ENCODE results near the gene MS4A4E. TPM values are rescaled to one million over a fixed set of nuclear protein-coding genes. Genes with fewer than 3 reads are reported as not detected.
"Not testable (repeated sequence)": the region's sequence is repeated elsewhere in the genome, so short reads cannot be mapped to it uniquely, and the experiment has no call there.

Gene MS4A4E
- total RNA-seq, 1 experiment from 2014 or later = not detected

GRCh38 chr11:60172011-60172410, 70.9 kb downstream of the MS4A4E start:
- Histone ChIP-seq H3K27me3 (ENCODE audit: control insufficient read depth, insufficient read depth, low read length) (no peaks in the 10 kb centered on the region), H3K4me3 (ENCODE audit: insufficient read depth, low read depth, low read length) (no peak overlapping the region), H3K36me3 (replicated peaks; ENCODE audit: control insufficient read depth, insufficient read depth, low read length) (no peaks in the 10 kb centered on the region)
- DNase-seq = no peak

GRCh38 chr11:60170566-60170965, 72.4 kb downstream of the MS4A4E start:
- H3K36me3 ChIP-seq (replicated peaks; ENCODE audit: control insufficient read depth, insufficient read depth, low read length) = no peaks in the 10 kb centered on the region
- H3K27me3 ChIP-seq (ENCODE audit: control insufficient read depth, insufficient read depth, low read length) = no peaks in the 10 kb centered on the region
- H3K4me3 ChIP-seq (ENCODE audit: insufficient read depth, low read depth, low read length) = no peak overlapping the region
- DNase-seq = no peak

- Histone ChIP-seq H3K27me3 (ENCODE audit: control insufficient read depth, insufficient read depth, low read length) (no peaks in the 10 kb centered on the region), H3K36me3 (replicated peaks; ENCODE audit: control insufficient read depth, insufficient read depth, low read length) (no peaks in the 10 kb centered on the region)
- no peak for DNase-seq
These were observed 73.5 kb downstream of the MS4A4E start for GRCh38 chr11:60169264-60169915.

GRCh38 chr11:60168306-60168705, 74.6 kb downstream of the MS4A4E start:
- Histone ChIP-seq H3K27me3 (ENCODE audit: control insufficient read depth, insufficient read depth, low read length) (no peaks in the 10 kb centered on the region), H3K4me3 (ENCODE audit: insufficient read depth, low read depth, low read length) (no peak overlapping the region), H3K36me3 (replicated peaks; ENCODE audit: control insufficient read depth, insufficient read depth, low read length) (no peaks in the 10 kb centered on the region)
- no peak for DNase-seq

More at GRCh38 chr11:60169264-60169915, 73.5 kb downstream of the MS4A4E start:
- no peak overlapping the region for H3K4me3 ChIP-seq (ENCODE audit: insufficient read depth, low read depth, low read length)

DNA sequence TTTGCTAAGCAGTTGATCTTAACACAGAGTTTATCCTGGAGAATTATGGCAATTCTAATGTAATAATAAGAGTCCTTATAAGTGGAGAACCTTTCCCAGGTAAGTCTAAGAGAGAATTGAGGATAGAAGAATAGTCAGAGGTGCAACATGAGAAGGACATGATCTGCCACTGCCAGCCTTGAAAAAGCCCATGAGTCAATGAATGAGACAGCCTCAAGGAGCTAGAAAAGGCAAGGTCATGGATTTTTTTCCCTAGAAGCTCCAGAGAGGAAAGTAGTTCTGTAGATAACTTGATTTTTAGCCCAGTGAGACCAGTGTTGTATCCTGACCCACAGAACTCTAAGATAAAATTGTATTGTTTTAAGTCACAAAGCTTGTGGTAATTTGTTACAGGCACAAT, 77.0 kb downstream of the MS4A4E start:
- Histone ChIP-seq H3K4me3 (ENCODE audit: insufficient read depth, low read depth, low read length) (no peak overlapping the region), H3K27me3 (ENCODE audit: control insufficient read depth, insufficient read depth, low read length) (no peaks in the 10 kb centered on the region), H3K36me3 (replicated peaks; ENCODE audit: control insufficient read depth, insufficient read depth, low read length) (no peaks in the 10 kb centered on the region)
- DNase-seq = no peak

DNA sequence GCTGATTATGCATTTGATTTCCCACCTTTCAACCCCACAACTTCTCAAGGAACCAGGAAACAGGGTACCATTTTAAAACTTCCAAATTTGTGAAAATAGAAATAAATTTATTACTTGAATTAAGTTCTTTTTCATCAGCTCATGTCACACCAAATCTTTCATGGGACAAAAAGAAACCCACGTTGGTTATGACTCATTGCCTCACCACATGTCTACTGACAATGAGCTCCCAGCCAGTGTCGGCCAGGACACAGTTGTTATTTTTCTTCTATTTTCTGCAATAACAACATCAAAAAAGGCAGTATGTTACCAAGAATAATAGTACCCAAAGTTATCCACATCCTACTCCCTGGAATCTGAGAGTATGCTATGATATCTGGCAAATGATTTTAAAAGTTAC, 77.4 kb downstream of the MS4A4E start:
- H3K36me3 ChIP-seq (replicated peaks; ENCODE audit: control insufficient read depth, insufficient read depth, low read length) = no peaks in the 10 kb centered on the region
- no peak for DNase-seq
- no peaks in the 10 kb centered on the region for H3K27me3 ChIP-seq (ENCODE audit: control insufficient read depth, insufficient read depth, low read length)
- no peak overlapping the region for H3K4me3 ChIP-seq (ENCODE audit: insufficient read depth, low read depth, low read length)

DNA sequence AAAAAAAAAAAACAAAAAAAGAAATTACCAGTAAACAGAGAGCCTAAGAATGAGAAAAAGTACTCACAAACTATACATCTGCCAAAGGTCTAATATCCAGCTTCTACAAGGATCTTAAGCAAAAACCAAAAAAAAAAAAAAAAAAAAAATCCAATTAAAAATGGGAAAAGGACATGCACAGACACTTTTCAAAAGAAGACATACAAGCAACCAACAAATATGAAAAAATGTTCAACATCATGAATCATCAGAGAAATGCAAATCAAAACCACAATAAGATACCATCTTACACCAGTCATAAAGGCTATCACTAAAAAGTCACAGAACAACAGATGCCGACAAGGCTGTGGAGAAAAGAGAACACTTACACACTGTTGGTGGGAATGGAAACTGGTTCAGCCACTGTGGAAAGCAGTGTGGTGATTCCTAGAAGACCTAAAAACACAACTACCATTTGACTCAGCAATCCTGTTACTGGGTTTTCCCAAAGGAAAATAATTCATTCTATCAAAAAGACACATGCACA, 78.3 kb downstream of the MS4A4E start:
- no peak overlapping the region for H3K4me3 ChIP-seq (ENCODE audit: insufficient read depth, low read depth, low read length)
- DNase-seq = no peak
- H3K36me3 ChIP-seq (replicated peaks; ENCODE audit: control insufficient read depth, insufficient read depth, low read length) = no peaks in the 10 kb centered on the region
- H3K27me3 ChIP-seq (ENCODE audit: control insufficient read depth, insufficient read depth, low read length) = no peaks in the 10 kb centered on the region

GRCh38 chr11:60161766-60162165, 81.2 kb downstream of the MS4A4E start:
- no peaks in the 10 kb centered on the region for H3K36me3 ChIP-seq (replicated peaks; ENCODE audit: control insufficient read depth, insufficient read depth, low read length)
- DNase-seq = no peak

GRCh38 chr11:60161107-60161506, 81.8 kb downstream of the MS4A4E start:
- Histone ChIP-seq H3K36me3 (replicated peaks; ENCODE audit: control insufficient read depth, insufficient read depth, low read length) (no peaks in the 10 kb centered on the region), H3K4me3 (ENCODE audit: insufficient read depth, low read depth, low read length) (no peak overlapping the region), H3K27me3 (ENCODE audit: control insufficient read depth, insufficient read depth, low read length) (no peaks in the 10 kb centered on the region)
- DNase-seq = no peak

More at GRCh38 chr11:60161766-60162165, 81.2 kb downstream of the MS4A4E start:
- Histone ChIP-seq H3K4me3 (ENCODE audit: insufficient read depth, low read depth, low read length) (no peak overlapping the region), H3K27me3 (ENCODE audit: control insufficient read depth, insufficient read depth, low read length) (no peaks in the 10 kb centered on the region)

GRCh38 chr11:60159868-60160267, 83.1 kb downstream of the MS4A4E start:
- no peak for DNase-seq
- no peaks in the 10 kb centered on the region for H3K27me3 ChIP-seq (ENCODE audit: control insufficient read depth, insufficient read depth, low read length)
- H3K4me3 ChIP-seq (ENCODE audit: insufficient read depth, low read depth, low read length) = no peak overlapping the region
- H3K36me3 ChIP-seq (replicated peaks; ENCODE audit: control insufficient read depth, insufficient read depth, low read length) = no peaks in the 10 kb centered on the region

DNA sequence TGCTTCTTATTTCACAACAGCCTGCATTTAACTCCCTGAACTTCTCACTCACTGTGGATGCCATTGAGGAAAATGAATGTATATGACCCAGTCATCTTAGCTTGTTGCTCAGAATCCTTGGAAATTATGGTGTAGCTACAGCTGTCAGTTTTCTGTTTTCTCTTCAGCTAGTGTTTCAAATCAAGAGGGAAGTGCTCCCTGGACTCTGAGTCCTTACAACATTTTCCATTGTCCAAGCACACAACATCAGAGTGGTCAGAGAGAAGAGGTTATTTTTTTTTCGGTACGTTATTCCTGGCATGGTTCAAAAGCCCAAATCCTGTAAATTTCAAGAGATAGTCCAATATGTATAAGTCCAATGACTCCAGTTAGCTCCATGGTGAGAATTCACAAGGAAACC, 83.7 kb downstream of the MS4A4E start:
- Histone ChIP-seq H3K36me3 (replicated peaks; ENCODE audit: control insufficient read depth, insufficient read depth, low read length) (no peaks in the 10 kb centered on the region), H3K4me3 (ENCODE audit: insufficient read depth, low read depth, low read length) (no peak overlapping the region), H3K27me3 (ENCODE audit: control insufficient read depth, insufficient read depth, low read length) (no peaks in the 10 kb centered on the region)
- no peak for DNase-seq

- DNase-seq = no peak
- H3K4me3 ChIP-seq (ENCODE audit: insufficient read depth, low read depth, low read length) = no peak overlapping the region
- no peaks in the 10 kb centered on the region for H3K36me3 ChIP-seq (replicated peaks; ENCODE audit: control insufficient read depth, insufficient read depth, low read length)
- H3K27me3 ChIP-seq (ENCODE audit: control insufficient read depth, insufficient read depth, low read length) = no peaks in the 10 kb centered on the region
These were observed 84.3 kb downstream of the MS4A4E start for GRCh38 chr11:60158636-60159035.

- Histone ChIP-seq H3K36me3 (replicated peaks; ENCODE audit: control insufficient read depth, insufficient read depth, low read length) (no peaks in the 10 kb centered on the region), H3K27me3 (ENCODE audit: control insufficient read depth, insufficient read depth, low read length) (no peaks in the 10 kb centered on the region), H3K4me3 (ENCODE audit: insufficient read depth, low read depth, low read length) (no peak overlapping the region)
- DNase-seq = no peak
These were observed 87.0 kb downstream of the MS4A4E start for GRCh38 chr11:60155931-60156330.

- H3K36me3 ChIP-seq (replicated peaks; ENCODE audit: control insufficient read depth, insufficient read depth, low read length); DNase-seq; H3K27me3 ChIP-seq (ENCODE audit: control insufficient read depth, insufficient read depth, low read length); H3K4me3 ChIP-seq (ENCODE audit: insufficient read depth, low read depth, low read length): not testable (repeated sequence)
These were observed 90.2 kb downstream of the MS4A4E start for GRCh38 chr11:60152727-60153126.

DNA sequence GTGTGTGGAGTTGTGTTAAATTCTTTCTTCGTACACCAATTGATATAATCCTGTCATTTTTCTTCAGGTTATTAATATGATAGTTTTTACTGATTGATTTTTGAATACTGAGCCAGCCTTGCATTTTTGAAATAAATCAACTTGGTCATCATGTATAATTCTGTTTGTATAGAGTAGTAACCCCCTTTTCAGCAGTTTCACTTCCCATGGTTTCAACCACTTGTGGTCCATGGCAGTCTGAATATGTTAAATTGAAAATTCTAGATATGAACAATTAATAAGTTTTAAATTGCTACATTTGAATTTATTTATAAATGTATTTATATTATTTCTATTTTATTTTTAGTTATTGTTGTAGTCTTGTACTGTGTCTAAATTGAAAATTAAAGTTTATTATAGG, 92.7 kb downstream of the MS4A4E start:
- H3K4me3 ChIP-seq (ENCODE audit: insufficient read depth, low read depth, low read length) = no peak overlapping the region
- no peaks in the 10 kb centered on the region for H3K27me3 ChIP-seq (ENCODE audit: control insufficient read depth, insufficient read depth, low read length)
- no peak for DNase-seq
- no peaks in the 10 kb centered on the region for H3K36me3 ChIP-seq (replicated peaks; ENCODE audit: control insufficient read depth, insufficient read depth, low read length)

All from H7 (cell line).